Measurements from ENCODE around the gene BMP8A.

DNA sequence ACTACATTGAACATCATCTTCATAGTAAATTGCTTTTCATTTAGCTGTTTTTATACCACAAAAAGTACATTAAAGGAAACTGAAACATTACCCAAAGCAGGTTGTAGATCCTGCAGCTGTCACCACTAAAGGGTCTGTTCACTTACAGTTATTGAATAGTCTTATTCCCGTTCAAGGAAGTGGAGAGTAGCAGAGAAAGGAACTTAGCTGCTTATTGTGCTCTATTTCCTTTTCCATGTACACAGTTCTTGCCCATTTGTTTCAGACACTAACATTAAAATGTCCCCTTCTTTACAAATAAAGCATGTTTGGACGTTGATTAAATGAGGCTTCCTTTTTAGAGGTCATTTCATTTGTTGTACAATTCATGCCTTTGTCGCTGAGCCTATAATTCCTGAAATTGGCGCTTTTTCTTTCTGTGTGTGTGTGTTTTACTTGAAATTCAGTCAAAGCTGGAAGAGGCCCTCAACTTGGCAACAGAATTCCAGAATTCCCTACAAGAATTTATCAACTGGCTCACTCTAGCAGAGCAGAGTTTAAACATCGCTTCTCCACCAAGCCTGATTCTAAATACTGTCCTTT, 44.4 kb upstream of the BMP8A start:
- TF ChIP-seq, protein P1, sequence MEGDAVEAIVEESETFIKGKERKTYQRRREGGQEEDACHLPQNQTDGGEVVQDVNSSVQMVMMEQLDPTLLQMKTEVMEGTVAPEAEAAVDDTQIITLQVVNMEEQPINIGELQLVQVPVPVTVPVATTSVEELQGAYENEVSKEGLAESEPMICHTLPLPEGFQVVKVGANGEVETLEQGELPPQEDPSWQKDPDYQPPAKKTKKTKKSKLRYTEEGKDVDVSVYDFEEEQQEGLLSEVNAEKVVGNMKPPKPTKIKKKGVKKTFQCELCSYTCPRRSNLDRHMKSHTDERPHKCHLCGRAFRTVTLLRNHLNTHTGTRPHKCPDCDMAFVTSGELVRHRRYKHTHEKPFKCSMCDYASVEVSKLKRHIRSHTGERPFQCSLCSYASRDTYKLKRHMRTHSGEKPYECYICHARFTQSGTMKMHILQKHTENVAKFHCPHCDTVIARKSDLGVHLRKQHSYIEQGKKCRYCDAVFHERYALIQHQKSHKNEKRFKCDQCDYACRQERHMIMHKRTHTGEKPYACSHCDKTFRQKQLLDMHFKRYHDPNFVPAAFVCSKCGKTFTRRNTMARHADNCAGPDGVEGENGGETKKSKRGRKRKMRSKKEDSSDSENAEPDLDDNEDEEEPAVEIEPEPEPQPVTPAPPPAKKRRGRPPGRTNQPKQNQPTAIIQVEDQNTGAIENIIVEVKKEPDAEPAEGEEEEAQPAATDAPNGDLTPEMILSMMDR (conservative IDR thresholded peaks at IDR 0.05; ENCODE audit: low read length), result no peak
- no peak for TF ChIP-seq EZH2phosphoT487 (IDR thresholded peaks at IDR 0.05; ENCODE audit: borderline replicate concordance)
